Cardiac muscle cell (in vitro differentiated cells and primary cell): ENCODE data around the gene PDC. TPM values are rescaled to one million over a fixed set of nuclear protein-coding genes. Genes with fewer than 3 reads are reported as not detected.

ENCODE experiments used
- DNase-seq, 2 donors: peaks; one replicate each; pipeline versions ENCODE4 v3.0.0 to v3.0.0-alpha.2; 2010 to 2017; ENCODE audit warnings: low read depth in 1 of 2, low spot score in 1 of 2
- H3K27ac ChIP-seq: fragments of 200-600 bp; sonication (generic); 2 replicates; pipeline ENCODE4 v1.5.1; 2016
- H3K27me3 ChIP-seq: fragments of 200-600 bp; sonication (generic); 2 replicates; pipeline ENCODE4 v1.6.0; 2016; ENCODE audit warnings: control low read depth
- H3K36me3 ChIP-seq: fragments of 200-600 bp; sonication (generic); 2 replicates; pipeline ENCODE4 v1.5.1; 2016; ENCODE audit warnings: control low read depth
- H3K4me1 ChIP-seq: fragments of 200-600 bp; sonication (generic); 2 replicates; pipeline ENCODE4 v1.8.1; 2017; ENCODE audit warnings: low read depth, mild to moderate bottlenecking, mixed run types
- H3K4me3 ChIP-seq: fragments of 200-600 bp; sonication (generic); 2 replicates; pipeline ENCODE4 v1.5.1; 2016; ENCODE audit warnings: mild to moderate bottlenecking
- H3K9me3 ChIP-seq: fragments of 200-600 bp; sonication (generic); 2 replicates; pipeline ENCODE4 v1.5.1; 2017; ENCODE audit warnings: low read depth, mild to moderate bottlenecking, control low read depth
- polyA plus RNA-seq: library from polyadenylated mRNA; unstranded; fragments of >200 nt; fragmentation: Nextera tagmentation; extraction: Ambion mirVana; gene quantifications from 2 replicates; pipeline ENCODE4 v1.2.1, GENCODE V29; 2016
- total RNA-seq: library from RNA; depleted of rRNA; stranded (reverse); fragments of >200 nt; gene quantifications from 2 replicates; pipeline ENCODE4 v1.2.3, GENCODE V29; 2016
- TF ChIP-seq, protein P1 (sequence below): IDR thresholded peaks from 2 replicates; pipeline ENCODE4 v1.5.1; 2012; ENCODE audit warnings: low read depth, mild to moderate bottlenecking, low read length

The PDC gene
- total and polyA plus RNA-seq, 2 experiments from 2014 or later, result not detected

DNA sequence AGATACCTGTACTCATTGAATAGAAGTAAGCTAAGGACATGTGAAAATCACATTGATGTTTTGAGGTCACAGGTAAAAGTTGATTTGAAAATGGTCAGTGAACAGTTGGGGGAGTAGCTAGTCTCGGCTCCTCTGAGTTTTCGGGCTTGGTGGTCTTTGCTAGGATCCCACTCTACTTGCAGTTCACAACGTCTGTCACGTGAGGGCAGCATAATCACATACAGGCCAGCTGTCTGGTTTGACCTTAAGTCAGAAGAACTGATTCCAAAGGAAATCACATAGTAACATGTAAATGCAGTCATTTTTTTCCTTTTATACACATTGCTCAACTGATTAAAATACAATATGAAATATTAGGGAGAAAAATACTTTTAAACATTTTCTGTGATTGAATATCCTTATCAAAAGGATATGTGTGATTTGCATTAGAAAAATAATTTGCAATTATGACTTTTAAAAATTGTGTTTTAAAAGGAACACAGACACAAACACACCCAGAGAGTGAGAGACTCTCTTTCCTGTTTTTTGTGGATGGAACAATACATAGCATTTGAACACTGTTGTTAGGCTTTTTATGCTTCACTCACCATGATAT lies 21.8 kb upstream of the PDC start:
- H3K36me3 ChIP-seq, result no peaks in the 10 kb centered on the region
- H3K9me3 ChIP-seq, result no peaks in the 10 kb centered on the region
- no peaks in the 10 kb centered on the region for H3K4me1 ChIP-seq
- no peak overlapping the region for H3K4me3 ChIP-seq
- TF ChIP-seq, protein P1, sequence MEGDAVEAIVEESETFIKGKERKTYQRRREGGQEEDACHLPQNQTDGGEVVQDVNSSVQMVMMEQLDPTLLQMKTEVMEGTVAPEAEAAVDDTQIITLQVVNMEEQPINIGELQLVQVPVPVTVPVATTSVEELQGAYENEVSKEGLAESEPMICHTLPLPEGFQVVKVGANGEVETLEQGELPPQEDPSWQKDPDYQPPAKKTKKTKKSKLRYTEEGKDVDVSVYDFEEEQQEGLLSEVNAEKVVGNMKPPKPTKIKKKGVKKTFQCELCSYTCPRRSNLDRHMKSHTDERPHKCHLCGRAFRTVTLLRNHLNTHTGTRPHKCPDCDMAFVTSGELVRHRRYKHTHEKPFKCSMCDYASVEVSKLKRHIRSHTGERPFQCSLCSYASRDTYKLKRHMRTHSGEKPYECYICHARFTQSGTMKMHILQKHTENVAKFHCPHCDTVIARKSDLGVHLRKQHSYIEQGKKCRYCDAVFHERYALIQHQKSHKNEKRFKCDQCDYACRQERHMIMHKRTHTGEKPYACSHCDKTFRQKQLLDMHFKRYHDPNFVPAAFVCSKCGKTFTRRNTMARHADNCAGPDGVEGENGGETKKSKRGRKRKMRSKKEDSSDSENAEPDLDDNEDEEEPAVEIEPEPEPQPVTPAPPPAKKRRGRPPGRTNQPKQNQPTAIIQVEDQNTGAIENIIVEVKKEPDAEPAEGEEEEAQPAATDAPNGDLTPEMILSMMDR, result peak; percentile 96
- no peak overlapping the region for H3K27ac ChIP-seq
- no peaks in the 10 kb centered on the region for H3K27me3 ChIP-seq
- DNase-seq, result peak; percentile 72 to 89

DNA sequence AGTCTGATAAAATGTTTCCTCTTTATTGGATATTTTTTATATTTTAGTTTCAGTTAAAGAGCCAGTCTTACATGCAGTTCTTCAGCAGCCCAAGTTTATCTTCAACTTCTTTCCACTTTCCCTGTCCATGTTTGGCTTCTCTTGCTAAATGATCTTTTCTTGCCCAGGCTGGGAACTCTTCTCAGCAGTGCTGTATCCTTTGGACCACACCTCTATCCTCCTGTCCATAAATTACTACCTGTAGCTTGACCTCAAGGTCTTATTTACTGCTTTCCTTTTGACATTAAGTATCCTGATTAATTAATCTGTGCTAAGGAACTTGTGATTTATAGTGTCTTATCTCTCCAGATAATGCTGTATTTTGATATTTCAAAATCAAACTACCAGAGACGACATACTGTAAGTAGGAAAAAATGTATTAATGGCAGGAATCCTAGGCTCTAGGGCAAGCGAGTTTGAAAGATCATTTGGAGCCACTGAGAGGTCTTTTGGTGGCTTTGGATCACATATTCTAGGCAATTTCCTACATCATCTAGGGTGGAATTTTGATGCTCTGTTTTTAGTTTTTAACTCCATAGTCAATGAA lies 20.5 kb upstream of the PDC start:
- H3K27me3 ChIP-seq, result no peaks in the 10 kb centered on the region
- no peak overlapping the region for H3K4me3 ChIP-seq
- no peak for DNase-seq
- no peak overlapping the region for H3K27ac ChIP-seq
- H3K9me3 ChIP-seq, result no peaks in the 10 kb centered on the region
- no peaks in the 10 kb centered on the region for H3K36me3 ChIP-seq
- TF ChIP-seq, protein P1, result no peak
- no peaks in the 10 kb centered on the region for H3K4me1 ChIP-seq

DNA sequence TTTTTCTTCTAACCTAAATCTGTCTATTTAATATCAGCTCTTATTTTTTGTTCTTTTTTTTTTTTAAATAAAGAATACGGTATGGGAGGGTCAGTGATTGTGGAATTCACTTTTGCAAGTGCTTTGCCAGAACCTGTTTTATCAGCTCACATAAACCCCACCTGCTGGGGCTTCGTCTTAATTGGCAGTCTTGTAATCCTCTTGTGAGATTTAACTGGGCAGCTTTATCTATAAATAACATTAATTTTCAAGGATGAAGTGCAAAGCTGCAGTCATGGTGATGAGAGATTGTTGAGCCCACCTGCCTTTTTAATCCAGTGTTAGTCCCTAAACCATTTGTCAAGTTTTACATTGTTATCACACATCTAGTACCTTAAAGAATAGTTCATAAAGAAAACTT lies 18.2 kb upstream of the PDC start:
- Histone ChIP-seq H3K4me3 (no peak overlapping the region), H3K9me3 (no peaks in the 10 kb centered on the region), H3K27me3 (no peaks in the 10 kb centered on the region), H3K4me1 (no peaks in the 10 kb centered on the region), H3K27ac (no peak overlapping the region), H3K36me3 (no peaks in the 10 kb centered on the region)
- no peak for DNase-seq
- TF ChIP-seq, protein P1, result no peak

DNA sequence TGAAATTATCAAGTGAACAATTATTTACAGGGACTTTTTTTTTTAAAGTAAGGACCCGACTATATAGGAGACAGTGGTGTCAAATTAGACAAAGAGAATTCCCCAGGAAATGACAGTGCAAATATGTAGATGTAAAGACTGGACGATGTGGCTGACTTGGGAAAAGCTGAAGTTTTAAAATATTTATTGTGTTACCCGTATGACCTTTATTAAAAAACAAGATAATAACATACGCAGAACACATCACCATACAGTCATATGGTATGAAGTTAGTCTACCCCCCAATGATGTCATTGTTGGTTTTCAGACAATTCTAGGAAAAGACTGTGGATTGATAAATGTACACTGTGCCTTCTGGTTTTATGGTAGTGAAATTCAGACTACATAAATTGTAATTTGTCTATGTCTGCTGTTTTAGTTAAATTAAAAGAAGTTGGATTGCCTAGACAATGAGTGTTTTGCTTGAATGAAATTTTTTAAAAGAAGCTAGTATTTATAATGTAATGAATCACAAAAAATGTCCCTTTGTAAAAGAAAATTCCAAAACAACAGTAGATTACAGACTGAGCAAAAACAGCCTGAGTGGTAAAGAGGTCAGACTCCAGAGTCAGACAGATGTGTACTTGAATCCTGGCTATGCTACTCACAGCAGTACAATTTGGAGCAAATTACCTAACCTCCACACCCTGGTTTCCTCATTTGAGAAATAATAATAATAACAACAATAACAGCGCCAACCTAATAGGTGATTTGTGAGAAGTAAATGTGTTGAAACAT lies 15.5 kb upstream of the PDC start:
- Histone ChIP-seq H3K27me3 (no peaks in the 10 kb centered on the region), H3K27ac (no peak overlapping the region), H3K4me3 (no peak overlapping the region), H3K4me1 (no peaks in the 10 kb centered on the region), H3K36me3 (no peaks in the 10 kb centered on the region), H3K9me3 (no peaks in the 10 kb centered on the region)
- TF ChIP-seq, protein P1, result no peak
- DNase-seq, result peak in 1 of 2 donors; percentile 69

DNA sequence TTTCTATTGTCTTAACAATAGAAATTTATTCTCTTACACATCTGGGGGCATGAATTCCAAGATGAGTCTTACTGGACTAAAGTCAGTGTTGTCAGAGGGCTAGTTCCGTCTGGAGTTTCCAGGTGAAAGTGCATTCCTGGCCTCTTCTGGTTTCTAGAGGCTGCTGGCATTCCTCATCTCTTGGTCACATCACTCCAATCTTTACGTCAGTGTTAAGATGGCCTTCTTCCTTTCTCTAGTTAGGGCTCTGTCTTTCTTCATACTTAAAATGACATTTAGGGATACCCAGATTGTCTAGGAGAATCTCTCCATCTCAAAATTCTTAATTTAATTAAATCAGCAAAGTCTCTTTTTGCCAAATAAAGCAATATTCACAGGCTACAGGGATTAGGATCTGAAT lies 13.3 kb upstream of the PDC start:
- H3K27ac ChIP-seq, result no peak overlapping the region
- TF ChIP-seq, protein P1, result no peak
- no peak overlapping the region for H3K4me3 ChIP-seq
- H3K27me3 ChIP-seq, result no peaks in the 10 kb centered on the region
- no peaks in the 10 kb centered on the region for H3K9me3 ChIP-seq
- no peaks in the 10 kb centered on the region for H3K4me1 ChIP-seq
- DNase-seq, result peak in 1 of 2 donors; percentile 70
- H3K36me3 ChIP-seq, result no peaks in the 10 kb centered on the region
